ENCODE measurements around the gene MAP3K10.

GRCh38 chr19:40240332-40240731, 49.1 kb downstream of the MAP3K10 start:
- no peak for TF ChIP-seq POLR2A (IDR thresholded peaks at IDR 0.05; ENCODE audit: low read length)
- TF ChIP-seq GATA1 (IDR thresholded peaks at IDR 0.05; ENCODE audit: low read depth, low read length) = no peak
